ENCODE data around the gene POLL. TPM values are rescaled to one million over a fixed set of nuclear protein-coding genes. Genes with fewer than 3 reads are reported as not detected.

The POLL gene
- total RNA-seq, 1 experiment from 2014 or later, result 46.2 TPM

- no peak overlapping the region for H3K27ac Mint-ChIP-seq
- TF ChIP-seq CREB1 (CRISPR knock-in tag; IDR thresholded peaks at IDR 0.05) (no peak), MXD4 (CRISPR knock-in tag; IDR thresholded peaks at IDR 0.05; ENCODE audit: borderline replicate concordance) (no peak), TEAD1 (CRISPR knock-in tag; IDR thresholded peaks at IDR 0.05) (no peak), ZBTB21 (CRISPR knock-in tag; IDR thresholded peaks at IDR 0.05; ENCODE audit: borderline replicate concordance) (no peak), ZNF263 (CRISPR knock-in tag; IDR thresholded peaks at IDR 0.05; ENCODE audit: low read depth) (no peak), ZBTB43 (CRISPR knock-in tag; IDR thresholded peaks at IDR 0.05) (no peak), USF2 (CRISPR knock-in tag; IDR thresholded peaks at IDR 0.05) (no peak), SOX15 (CRISPR knock-in tag; IDR thresholded peaks at IDR 0.05) (no peak), CBFB (CRISPR knock-in tag; IDR thresholded peaks at IDR 0.05; ENCODE audit: low read depth) (no peak), ZNF423 (CRISPR knock-in tag; IDR thresholded peaks at IDR 0.05) (no peak), GABPB1 (CRISPR knock-in tag; IDR thresholded peaks at IDR 0.05) (no peak), PREB (CRISPR knock-in tag; IDR thresholded peaks at IDR 0.05; ENCODE audit: borderline replicate concordance) (no peak), ETV6 (CRISPR knock-in tag; IDR thresholded peaks at IDR 0.05) (no peak)
- TF ChIP-seq, protein P1, sequence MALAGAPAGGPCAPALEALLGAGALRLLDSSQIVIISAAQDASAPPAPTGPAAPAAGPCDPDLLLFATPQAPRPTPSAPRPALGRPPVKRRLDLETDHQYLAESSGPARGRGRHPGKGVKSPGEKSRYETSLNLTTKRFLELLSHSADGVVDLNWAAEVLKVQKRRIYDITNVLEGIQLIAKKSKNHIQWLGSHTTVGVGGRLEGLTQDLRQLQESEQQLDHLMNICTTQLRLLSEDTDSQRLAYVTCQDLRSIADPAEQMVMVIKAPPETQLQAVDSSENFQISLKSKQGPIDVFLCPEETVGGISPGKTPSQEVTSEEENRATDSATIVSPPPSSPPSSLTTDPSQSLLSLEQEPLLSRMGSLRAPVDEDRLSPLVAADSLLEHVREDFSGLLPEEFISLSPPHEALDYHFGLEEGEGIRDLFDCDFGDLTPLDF (CRISPR knock-in tag; IDR thresholded peaks at IDR 0.05), result no peak
- TF ChIP-seq, protein P2, sequence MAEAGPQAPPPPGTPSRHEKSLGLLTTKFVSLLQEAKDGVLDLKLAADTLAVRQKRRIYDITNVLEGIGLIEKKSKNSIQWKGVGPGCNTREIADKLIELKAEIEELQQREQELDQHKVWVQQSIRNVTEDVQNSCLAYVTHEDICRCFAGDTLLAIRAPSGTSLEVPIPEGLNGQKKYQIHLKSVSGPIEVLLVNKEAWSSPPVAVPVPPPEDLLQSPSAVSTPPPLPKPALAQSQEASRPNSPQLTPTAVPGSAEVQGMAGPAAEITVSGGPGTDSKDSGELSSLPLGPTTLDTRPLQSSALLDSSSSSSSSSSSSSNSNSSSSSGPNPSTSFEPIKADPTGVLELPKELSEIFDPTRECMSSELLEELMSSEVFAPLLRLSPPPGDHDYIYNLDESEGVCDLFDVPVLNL (CRISPR knock-in tag; IDR thresholded peaks at IDR 0.05; ENCODE audit: borderline replicate concordance, low read depth), result no peak
- TF ChIP-seq, protein P3, sequence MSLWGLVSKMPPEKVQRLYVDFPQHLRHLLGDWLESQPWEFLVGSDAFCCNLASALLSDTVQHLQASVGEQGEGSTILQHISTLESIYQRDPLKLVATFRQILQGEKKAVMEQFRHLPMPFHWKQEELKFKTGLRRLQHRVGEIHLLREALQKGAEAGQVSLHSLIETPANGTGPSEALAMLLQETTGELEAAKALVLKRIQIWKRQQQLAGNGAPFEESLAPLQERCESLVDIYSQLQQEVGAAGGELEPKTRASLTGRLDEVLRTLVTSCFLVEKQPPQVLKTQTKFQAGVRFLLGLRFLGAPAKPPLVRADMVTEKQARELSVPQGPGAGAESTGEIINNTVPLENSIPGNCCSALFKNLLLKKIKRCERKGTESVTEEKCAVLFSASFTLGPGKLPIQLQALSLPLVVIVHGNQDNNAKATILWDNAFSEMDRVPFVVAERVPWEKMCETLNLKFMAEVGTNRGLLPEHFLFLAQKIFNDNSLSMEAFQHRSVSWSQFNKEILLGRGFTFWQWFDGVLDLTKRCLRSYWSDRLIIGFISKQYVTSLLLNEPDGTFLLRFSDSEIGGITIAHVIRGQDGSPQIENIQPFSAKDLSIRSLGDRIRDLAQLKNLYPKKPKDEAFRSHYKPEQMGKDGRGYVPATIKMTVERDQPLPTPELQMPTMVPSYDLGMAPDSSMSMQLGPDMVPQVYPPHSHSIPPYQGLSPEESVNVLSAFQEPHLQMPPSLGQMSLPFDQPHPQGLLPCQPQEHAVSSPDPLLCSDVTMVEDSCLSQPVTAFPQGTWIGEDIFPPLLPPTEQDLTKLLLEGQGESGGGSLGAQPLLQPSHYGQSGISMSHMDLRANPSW (CRISPR knock-in tag; conservative IDR thresholded peaks at IDR 0.05; ENCODE audit: low read depth), result no peak
- H3K4me3 Mint-ChIP-seq, result peak overlapping the region; percentile 45; the same call in 1 of the 2 replicates
- peaks cover 24% of the 10 kb centered on the region for H3K4me1 Mint-ChIP-seq
- no peak for ATAC-seq
- no peaks in the 10 kb centered on the region for H3K36me3 Mint-ChIP-seq
- no peaks in the 10 kb centered on the region for H3K9me3 Mint-ChIP-seq
- ChIA-PET CTCF (no interaction called here), POLR2A (no interaction called here)
- H3K27me3 Mint-ChIP-seq (ENCODE audit: low read depth), result peaks cover 56% of the 10 kb centered on the region
- DNase-seq (ENCODE audit: low spot score), result no peak
These were observed 22.1 kb downstream of the POLL start for GRCh38 chr10:101565936-101566332.

- Mint-ChIP-seq H3K27me3 (ENCODE audit: low read depth) (peaks cover 51% of the 10 kb centered on the region), H3K27ac (no peak overlapping the region), H3K9me3 (no peaks in the 10 kb centered on the region), H3K4me1 (peaks cover 19% of the 10 kb centered on the region), H3K36me3 (no peaks in the 10 kb centered on the region), H3K4me3 (no peak overlapping the region)
- ATAC-seq, result no peak
- ChIA-PET POLR2A (no interaction called here), CTCF (no interaction called here)
- no peak for DNase-seq (ENCODE audit: low spot score)
- no peak for TF ChIP-seq GABPB1 (CRISPR knock-in tag; IDR thresholded peaks at IDR 0.05)
- no peak for TF ChIP-seq ZNF423 (CRISPR knock-in tag; IDR thresholded peaks at IDR 0.05)
- TF ChIP-seq IRF2 (CRISPR knock-in tag; IDR thresholded peaks at IDR 0.05; ENCODE audit: borderline replicate concordance, low read depth), result no peak
- no peak for TF ChIP-seq ZNF219 (CRISPR knock-in tag; IDR thresholded peaks at IDR 0.05; ENCODE audit: borderline replicate concordance)
- TF ChIP-seq, protein P4, sequence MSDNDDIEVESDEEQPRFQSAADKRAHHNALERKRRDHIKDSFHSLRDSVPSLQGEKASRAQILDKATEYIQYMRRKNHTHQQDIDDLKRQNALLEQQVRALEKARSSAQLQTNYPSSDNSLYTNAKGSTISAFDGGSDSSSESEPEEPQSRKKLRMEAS (CRISPR knock-in tag; IDR thresholded peaks at IDR 0.05), result no peak
- TF ChIP-seq, protein P5, sequence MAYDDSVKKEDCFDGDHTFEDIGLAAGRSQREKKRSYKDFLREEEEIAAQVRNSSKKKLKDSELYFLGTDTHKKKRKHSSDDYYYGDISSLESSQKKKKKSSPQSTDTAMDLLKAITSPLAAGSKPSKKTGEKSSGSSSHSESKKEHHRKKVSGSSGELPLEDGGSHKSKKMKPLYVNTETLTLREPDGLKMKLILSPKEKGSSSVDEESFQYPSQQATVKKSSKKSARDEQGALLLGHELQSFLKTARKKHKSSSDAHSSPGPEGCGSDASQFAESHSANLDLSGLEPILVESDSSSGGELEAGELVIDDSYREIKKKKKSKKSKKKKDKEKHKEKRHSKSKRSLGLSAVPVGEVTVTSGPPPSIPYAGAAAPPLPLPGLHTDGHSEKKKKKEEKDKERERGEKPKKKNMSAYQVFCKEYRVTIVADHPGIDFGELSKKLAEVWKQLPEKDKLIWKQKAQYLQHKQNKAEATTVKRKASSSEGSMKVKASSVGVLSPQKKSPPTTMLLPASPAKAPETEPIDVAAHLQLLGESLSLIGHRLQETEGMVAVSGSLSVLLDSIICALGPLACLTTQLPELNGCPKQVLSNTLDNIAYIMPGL (CRISPR knock-in tag; IDR thresholded peaks at IDR 0.05), result no peak
- TF ChIP-seq EMX1 (CRISPR knock-in tag; IDR thresholded peaks at IDR 0.05), result no peak
- no peak for TF ChIP-seq ELF4 (CRISPR knock-in tag; IDR thresholded peaks at IDR 0.05; ENCODE audit: low read depth)
- no peak for TF ChIP-seq FOXP1 (CRISPR knock-in tag; IDR thresholded peaks at IDR 0.05; ENCODE audit: borderline replicate concordance)
- TF ChIP-seq, protein P6, sequence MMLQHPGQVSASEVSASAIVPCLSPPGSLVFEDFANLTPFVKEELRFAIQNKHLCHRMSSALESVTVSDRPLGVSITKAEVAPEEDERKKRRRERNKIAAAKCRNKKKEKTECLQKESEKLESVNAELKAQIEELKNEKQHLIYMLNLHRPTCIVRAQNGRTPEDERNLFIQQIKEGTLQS (CRISPR knock-in tag; conservative IDR thresholded peaks at IDR 0.05), result no peak
These were observed 22.6 kb downstream of the POLL start for GRCh38 chr10:101565370-101565900.

Measured in WTC11 (cell line).